OCI-LY7 (cell line): ENCODE measurements around the gene TGFB1.

Source experiments
- CTCF ChIP-seq: fragments of 200-600 bp; sonication (generic); conservative IDR thresholded peaks from 2 replicates; pipeline ENCODE4 v1.5.1; 2014; ENCODE audit warnings: mild to moderate bottlenecking, antibody characterized with exemption, low read length, moderate library complexity, mixed read lengths
- EZH2phosphoT487 ChIP-seq: fragments of 200-600 bp; sonication (generic); IDR thresholded peaks from 2 replicates; pipeline ENCODE4 v1.6.1; 2018; ENCODE audit warnings: low read depth, borderline replicate concordance, mild to moderate bottlenecking, mixed run types, antibody characterized with exemption, low read length, moderate library complexity, mixed read lengths

GRCh38 chr19:41350735-41351338 lies 2.9 kb downstream of the TGFB1 start:
- TF ChIP-seq CTCF (no peak), EZH2phosphoT487 (no peak)
